AG08395 (cell line): ENCODE measurements around the gene SEMA4D.
"Not testable (repeated sequence)": the region's sequence is repeated elsewhere in the genome, so short reads cannot be mapped to it uniquely, and the experiment has no call there.

Experiments used
- DNase-seq: peaks from one replicate; pipeline ENCODE4 v3.0.0; 2012; ENCODE audit warnings: mixed read lengths, low spot score

Gene SEMA4D

DNA sequence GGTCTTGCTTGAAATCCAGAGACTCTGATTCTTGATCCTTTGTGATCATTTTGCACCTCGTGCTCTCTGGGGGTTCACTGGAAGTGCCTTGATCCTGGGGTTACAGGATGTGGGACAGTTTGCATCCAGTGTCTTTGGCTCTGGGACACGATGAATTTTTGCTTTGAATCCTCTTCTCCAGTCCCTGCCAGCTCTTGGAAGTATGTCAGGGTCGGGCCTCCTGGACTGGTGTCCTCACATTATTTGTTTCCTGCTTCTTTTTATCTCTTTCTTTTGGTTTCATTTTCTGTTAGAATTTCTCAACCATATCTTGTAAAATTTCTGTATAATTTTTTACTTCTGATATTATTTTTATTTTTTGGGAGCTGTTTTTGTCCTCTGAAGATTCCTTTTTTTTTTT is 145.5 kb downstream of the SEMA4D start:
- DNase-seq: no peak

DNA sequence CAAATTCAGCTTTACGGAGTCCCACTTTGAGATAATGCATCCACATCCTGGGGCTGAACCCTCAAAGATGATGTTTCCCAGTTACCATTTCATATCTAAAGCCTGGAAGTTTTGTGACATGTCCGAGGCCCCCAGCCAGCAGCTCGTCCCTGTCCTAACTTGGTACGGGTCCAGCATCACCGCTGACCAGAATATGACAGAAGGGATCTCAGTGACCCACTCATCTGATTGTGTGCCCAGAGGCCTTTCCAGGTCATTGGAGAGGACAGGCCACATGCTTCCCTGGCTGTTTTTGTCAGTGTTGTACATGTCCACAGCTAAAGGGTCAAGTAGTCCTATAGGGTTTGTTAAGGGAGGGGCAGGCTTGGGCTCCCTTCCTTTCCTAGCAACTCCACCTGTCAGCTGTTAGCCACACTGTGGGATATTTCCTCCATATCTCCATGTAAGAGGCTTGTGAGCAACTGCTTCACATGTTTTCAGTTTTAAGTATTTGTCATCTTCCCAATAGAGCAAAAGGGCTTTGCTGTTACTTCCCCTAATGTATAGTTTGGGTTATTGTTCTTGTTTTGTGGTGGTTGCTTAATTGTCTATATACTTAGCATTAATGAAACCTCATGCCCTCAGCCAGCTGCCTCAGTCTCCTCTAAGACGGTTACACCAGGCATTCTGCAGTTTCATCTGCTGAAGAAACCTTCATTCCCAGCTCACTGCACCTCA is 146.2 kb downstream of the SEMA4D start:
- no peak for DNase-seq

DNA sequence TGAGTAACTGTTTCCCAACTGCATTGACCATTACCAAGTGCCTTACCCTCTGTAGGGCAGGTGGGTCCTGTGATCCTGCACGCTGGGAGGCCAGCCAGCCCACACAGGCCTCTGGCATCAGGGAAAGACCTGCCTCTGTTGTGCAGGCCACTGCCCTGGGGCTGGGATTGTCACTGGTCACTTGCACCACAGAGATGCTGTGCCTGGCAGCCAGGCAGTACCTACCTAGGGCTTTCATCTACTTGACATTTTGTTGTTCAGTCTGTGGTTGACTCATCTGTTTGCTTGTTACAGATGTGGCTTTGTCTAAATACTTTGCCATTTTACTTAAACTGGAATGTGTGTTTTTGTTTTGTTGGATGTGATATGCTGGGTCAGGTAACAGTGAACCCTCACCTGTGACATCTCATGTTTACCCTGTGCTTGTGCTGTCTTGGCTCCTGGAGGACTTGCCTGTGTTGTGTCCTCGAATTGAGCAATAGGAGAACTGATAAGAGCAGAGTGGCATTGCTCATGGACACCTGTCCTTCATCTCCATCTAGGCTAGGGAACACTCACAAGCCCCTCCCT is 146.8 kb downstream of the SEMA4D start:
- DNase-seq: no peak

DNA sequence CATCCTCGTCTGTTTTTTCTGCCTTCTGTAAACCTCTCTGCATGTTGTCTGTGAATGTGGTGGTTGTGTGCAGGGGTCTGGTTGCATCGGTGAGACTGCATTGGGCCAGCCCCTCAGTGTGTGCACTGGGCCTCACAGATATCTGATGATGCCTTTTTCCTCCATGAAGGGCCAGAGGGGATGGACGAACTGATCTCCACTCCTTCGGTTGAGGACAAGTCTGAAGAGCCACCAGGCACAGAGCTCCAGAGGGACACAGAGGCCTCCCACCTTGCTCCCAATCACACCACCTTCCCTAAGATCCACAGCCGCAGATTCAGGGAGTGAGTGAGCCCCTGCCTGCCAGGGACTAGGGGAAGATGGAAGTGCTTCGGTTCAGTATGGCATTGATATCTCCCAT is 148.3 kb downstream of the SEMA4D start:
- DNase-seq: no peak

DNA sequence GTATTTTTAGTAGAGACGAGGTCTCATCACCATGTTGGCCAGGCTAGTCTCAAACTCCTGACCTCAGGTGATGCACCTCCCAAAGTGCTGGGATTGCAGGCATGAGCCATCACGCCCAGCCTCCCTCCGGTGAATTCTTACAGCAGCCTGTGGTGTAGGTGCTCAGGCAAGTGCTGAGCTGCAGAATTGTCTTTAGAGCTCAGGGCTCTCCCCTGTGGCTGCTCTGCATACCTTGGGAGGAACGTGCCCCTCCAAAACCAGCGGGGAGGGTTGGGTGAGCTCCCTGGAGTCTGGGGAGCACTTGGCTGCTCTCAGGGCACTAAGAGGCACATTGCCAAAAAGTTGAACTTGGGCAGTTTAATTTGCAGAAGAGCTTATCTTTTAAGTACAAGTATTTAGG is 150.3 kb downstream of the SEMA4D start:
- DNase-seq: no peak

DNA sequence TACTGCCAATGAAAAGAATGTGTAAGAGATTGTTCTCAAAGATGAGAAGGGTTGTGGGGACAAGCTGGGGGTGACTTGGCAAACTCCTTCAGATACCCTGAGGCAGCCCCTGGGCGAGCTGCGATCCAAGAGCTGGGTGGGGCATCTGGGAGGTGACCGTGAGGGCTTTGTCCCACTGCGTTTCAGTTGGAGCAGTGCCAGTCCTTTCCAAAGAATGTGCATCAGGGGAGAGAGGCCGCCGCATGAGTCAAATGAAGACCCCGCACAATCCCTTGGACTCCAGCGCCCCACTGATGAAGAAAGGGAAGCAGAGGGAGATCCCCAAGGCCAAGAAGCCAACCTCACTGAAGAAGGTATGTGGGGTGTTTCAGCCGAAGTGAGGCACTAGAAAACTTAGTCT is 151.2 kb downstream of the SEMA4D start:
- no peak for DNase-seq

DNA sequence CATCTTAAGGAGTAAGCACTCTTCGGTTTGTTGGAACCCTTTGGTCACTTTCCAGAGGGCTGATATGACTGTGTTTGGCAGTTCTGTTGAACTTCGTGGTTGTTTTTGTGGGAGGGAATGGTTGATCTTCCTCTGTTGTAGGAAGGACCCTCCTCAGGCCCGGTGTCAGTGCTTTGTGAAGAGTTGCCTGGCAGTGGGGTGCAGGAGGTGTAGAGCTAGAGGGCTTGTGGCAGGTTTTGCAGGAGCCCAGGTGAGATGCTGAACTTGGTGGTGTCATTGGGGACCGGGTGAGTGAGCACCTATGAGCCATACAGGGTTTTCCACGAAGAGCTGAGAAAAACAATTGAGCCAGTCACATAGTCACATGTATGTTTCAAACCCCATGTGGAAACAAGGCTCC is 152.4 kb downstream of the SEMA4D start:
- DNase-seq: no peak

DNA sequence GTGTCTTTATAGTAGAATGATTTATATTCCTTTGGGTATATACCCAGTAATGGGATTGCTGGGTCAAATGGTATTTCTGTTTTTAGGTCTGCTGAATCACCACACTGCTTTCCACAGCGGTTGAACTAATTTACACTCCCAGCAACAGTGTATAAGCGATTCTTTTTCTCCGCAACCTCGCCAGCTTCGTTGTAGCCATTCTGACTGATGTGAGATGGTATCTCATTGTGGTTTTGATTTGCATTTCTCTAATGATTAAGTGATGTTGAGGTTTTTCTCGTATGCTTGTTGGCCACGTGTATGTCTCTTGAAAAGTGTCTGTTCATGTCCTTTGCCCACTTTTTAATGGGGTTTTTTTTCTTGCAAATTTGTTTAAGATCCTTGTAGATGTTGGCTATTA is 154.1 kb downstream of the SEMA4D start:
- not testable (repeated sequence) for DNase-seq

DNA sequence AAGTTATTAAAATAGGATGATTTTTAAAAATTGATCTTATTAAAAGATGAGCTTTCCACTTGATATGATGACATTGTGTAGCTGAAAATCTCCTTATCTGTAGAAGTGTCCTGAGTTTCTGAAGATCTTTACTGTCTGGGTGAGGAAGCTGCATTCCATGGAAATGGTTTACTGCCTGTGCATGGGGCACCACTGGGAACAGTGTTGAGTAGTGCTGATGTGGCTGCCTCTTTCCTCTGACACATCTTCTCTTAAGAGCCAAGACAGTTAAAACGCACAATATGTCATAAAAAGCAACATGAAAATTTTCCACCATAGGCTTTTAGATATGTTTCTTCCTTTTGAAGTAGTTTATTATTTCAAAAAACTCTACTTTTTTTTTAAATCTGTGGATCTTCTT is 155.0 kb downstream of the SEMA4D start:
- DNase-seq: no peak

DNA sequence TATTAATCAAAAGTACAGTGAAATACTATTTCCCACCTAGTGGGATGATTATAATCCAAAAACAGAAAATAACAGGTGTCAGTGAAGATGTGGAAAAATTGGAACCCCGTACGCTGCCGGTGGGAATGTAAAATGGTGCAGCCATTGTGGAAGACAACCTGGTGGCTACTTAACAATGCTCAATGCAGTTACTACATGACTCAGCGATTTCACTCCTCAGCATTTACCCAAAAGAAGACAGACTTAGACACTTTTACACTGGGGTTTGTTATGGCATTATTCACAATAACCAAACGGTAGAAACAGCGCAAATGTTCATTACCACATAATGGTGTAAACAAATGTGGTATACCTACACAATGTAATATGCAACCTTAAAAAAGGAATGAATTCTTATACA is 155.7 kb downstream of the SEMA4D start:
- DNase-seq: no peak

DNA sequence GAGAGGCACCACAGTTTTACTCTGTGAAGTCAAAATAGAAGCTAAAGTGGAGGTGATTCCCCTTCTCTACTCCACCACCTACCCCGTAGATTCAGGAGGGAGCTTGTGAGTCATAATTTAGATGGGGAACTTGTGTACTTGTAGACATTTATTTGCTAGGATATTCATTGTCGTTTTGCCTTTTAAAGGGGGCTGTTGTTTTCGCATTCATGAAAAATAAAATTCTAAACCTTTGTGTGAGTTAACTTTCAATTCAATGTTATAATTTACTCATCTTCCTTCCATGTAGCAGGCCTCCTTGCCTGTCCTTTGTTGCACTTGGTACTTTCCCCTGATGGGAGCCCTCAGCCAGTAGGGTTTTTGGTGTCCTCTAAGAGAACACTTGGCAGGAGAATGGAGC is 157.6 kb downstream of the SEMA4D start:
- DNase-seq: no peak

DNA sequence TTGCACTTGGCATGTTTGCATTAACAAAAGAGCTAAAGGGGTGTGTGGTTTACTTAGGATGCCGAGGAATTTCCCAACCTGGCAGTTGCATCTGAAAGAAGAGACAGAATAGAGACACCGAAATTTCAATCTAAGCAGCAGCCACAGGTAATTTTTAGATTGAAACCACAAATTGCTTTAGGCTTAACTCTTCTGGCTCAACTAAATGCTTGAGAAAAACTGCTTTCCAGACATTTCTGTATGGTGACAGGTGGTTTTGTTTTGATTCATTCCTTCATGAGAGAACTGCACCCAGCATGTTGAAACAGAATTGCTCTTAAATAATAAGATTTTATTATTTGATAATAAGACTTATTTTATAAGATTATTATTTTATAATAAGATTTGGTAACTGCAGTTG is 158.1 kb downstream of the SEMA4D start:
- DNase-seq: no peak

DNA sequence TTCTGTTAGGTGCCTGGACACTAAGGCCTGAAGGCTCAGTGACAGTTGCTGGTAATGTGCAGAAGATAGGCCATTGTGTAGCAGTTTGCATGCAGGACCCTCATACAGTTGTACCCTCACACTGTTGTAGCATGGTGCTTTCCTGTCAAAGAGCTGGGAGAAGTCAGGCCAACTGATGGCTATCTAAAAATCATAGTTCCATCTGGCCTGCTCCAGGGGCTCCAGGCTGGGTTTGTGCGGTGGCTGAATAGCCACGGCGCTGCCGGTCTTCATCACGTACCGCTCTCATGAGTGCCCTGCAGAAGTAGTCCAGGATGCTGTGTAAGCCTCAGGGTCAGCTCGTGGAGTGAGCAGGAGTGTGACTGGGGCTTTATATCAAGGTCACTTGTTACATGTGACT is 167.4 kb downstream of the SEMA4D start:
- DNase-seq: no peak

DNA sequence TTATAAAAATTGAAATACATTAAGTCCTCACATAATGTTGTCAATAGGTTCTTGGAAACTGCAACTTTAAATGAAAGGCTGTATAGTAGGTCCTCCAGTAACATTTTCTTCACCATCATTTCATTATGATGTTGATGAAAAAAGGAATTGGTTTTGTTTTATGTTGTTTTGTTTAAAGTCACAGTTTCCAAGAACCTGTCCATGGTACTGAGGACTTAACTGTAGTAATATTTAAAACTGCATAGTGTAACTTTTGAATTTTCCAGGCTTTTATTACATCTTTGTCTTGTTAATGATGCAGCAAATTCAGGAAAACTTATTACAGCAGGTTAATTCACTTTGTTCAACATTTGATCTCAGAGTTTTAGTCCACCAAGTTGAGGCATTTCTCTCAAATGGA is 168.0 kb downstream of the SEMA4D start:
- DNase-seq: no peak

DNA sequence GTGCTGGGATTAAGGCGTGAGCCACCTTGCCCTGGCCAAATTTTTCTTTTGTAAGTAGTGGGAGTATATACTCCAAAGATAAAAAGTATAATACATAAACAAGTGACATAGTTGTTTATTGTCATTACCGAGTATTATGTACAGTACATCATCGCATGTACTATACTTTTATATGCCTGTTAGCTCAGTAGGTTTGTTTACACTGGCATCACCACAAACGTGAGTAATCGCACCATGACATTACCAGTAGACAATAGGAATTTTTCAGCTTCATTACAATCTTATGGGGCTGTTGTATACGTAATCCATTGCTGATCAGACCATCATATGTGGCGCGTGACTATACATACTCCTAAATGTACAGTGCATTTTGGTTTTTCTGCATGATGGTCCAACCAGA is 169.8 kb downstream of the SEMA4D start:
- DNase-seq: no peak

DNA sequence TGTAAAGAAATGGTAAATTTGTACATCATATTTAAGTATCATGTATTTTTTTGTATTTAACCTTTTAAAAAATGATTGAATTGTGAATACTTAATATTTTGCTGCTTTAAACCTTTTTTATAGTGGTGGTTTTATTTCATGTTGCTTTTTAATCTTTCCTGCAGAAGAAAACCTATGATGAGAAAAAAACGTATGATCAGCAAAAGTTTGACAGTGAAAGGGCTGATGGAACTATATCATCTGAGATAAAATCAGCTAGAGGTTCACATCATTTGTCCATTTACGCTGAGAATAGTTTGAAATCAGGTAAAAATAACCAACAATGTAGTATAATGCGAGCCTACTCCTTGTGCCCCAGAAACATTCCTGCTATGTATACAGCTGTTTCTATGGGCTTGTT is 172.2 kb downstream of the SEMA4D start:
- DNase-seq: no peak

DNA sequence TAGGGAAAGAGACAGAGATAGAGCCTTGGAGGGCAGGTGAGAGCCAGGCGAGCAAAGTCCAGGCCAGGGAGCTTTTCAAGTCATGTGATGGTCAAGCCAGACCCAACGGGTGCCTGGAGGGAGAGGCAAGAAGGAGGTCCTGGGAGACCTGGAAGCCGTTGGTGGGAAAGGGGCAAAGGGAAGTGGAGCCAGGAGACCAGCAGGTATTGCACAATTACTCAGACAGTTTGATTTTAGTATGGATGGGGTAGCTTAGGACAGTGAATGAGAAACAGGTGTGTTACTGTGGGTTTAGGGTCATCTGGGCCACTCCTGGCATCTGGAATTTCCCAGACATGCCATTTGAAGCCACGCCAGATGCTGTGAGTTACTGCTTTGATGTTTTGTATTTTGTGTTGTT is 174.5 kb downstream of the SEMA4D start:
- no peak for DNase-seq

DNA sequence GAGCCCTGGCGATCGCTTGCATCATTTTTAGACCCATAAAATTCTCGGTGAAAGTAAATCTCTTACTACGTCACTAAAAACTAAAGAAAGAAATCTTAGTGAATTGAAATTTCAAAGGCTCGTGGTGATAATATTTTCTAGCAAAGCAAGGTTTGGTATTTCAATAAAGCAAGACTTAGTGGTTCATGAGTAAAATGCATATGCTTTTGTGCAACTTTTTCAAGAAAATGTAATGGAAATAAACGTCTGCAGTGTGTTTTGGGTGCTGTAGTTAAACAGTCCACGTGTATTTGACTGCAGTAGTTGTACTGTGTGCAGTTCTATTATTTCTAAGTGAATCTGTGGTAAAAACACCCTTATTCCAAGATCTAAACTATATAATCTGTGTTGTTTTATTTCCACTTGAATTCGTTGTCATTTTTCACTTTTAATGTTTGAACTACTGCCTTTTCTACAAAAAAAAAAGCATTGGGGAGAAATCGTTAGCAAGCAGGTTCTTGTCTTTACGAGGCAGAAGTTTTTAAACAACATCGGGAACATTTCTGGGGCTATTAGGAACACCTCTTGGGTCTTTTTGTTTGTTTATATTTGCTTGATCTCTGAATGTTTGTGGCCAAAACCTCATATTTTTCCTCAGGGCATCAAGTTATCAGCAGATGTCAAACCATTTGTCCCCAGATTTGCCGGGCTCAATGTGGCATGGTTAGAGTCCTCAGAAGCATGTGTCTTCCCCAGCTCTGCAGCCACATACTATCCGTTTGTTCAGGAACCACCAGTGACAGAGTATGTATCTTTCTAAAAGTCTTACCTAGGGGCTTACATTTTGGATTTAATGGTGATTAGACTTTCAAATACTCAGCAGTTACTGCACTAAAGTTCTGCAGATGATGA is 178.7 kb downstream of the SEMA4D start:
- DNase-seq: no peak

DNA sequence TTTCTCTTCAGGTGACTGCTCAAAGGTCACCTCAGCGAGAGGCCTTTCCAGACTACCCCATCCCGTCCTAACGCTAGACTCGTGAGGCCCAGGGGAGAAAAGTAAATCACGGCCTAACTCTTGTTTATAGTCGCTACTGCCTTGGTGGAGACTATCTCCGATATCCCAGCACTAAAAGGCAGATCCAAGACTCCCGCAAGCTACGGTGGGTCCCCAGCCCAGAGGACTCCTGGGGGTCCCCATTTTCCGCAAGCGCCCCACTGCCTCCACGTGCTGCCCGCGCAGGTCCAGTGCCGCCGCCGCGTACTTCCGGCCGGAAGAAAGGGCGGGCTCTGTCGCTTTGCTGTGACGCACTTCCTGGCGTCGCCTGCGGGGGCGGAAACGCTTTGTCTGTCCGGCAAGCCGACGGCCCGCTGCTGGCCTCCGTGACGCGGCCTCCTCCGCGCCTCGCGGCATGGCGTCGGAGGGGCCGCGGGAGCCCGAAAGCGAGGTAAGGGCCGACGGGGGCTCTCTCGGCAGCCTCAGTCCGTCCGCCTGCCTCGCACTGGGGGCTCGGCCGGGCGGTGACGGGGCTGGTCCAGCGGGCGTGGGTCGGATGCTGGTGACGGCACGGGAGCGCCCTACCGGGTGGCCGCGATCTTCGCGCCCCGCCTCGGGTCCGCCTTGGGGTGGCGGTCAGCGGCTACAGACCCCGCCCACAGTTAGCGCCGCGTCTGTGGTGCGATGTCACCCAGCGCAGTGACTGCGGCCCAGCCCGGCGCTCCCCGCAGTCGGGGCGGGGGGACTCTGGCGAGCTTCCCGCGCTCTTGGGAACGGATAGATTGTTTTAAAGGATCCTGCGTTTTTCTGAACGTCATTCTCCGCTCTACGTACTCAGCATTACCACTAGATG is 179.5 kb downstream of the SEMA4D start, which contains the start of gene SECISBP2:
TSS of gene SECISBP2 (plus strand) at position 378 of the 892 bp plus-strand sequence. CDS start at position 455, 77 bp downstream.
- peak; percentile 94 for DNase-seq

DNA sequence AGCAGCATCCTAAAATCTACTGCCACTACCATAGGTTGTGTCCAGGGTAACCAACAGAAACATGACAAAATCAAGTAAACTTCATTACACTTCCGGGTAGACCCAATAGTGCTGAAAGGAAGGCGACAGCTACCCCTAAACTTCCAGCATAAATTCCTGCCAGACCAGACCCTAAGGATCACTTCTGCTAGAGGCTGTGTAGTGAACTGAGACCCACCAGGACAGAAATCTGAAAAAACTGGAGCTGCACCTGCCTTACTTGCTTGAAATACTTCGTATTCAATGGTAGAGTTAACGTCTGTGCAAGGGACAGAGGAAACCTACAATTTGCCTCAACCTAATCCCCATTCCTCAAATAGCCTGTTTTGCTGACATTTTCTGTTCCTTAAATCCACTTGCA is 180.6 kb downstream of the SEMA4D start:
- no peak for DNase-seq

DNA sequence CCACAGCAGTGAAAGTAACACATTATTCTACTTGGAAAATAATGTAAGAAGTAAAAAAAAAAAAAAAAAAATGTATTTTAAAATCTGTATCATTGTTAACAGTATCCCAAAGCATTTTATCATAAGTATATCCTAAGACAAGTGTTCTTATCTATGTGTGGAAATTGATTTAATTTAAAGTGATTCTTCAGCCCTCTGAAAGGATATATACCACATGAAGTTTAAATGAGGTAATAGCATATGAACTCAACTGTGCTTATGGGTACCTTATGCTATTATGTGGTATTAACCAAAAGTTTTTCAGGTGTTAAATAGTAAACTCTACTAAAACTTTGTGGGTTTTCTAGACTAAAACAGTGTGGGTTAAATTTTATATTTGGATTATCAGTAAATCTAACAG is 182.4 kb downstream of the SEMA4D start:
- no peak for DNase-seq

DNA sequence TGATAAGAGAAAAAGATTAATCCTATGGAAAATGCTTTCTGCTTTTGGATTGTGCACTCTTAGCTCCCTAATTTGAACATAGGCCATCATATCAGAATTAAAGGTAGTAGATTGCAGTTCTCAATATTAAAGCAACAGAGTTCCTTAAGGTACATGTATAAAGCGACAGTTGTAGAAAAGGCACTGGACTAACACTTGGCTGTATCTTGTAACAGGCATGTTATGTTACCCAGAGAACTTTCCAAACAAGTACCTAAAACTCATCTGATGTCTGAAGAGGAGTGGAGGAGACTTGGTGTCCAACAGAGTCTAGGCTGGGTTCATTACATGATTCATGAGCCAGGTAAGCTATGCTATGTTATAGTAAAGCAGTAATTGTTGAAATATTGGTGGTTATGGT is 183.0 kb downstream of the SEMA4D start:
- no peak for DNase-seq
